NCI-H146 (cell line): ENCODE data around the gene DIRAS2.
"Not testable (repeated sequence)": the region's sequence is repeated elsewhere in the genome, so short reads cannot be mapped to it uniquely, and the experiment has no call there.

Source experiments
- DNase-seq: peaks from one replicate; lab custom pipeline; 2025; lab: John Stamatoyannopoulos, UW

Gene DIRAS2

GRCh38 chr9:90642570-90643539 is at the start of gene DIRAS2:
DIRAS2 (minus strand) TSS chr9:90642824; CDS start chr9:90613827, 28,997 bp downstream.
- DNase-seq: peak; percentile 92

GRCh38 chr9:90684736-90685135 is 42.1 kb upstream of the DIRAS2 start:
- DNase-seq: no peak

GRCh38 chr9:90684106-90684505 is 41.5 kb upstream of the DIRAS2 start:
- DNase-seq: no peak

- no peak for DNase-seq
These were observed 37.9 kb upstream of the DIRAS2 start for GRCh38 chr9:90680534-90680933.

GRCh38 chr9:90665072-90665471 is 22.4 kb upstream of the DIRAS2 start:
- DNase-seq: no peak

GRCh38 chr9:90659650-90660364 is 17.2 kb upstream of the DIRAS2 start:
- DNase-seq: no peak

- DNase-seq: no peak
These were observed 16.2 kb upstream of the DIRAS2 start for GRCh38 chr9:90658783-90659182.

GRCh38 chr9:90658181-90658580 is 15.6 kb upstream of the DIRAS2 start:
- no peak for DNase-seq

- not testable (repeated sequence) for DNase-seq
These were observed 14.3 kb upstream of the DIRAS2 start for GRCh38 chr9:90656876-90657275.

- DNase-seq: no peak
These were observed 8.6 kb upstream of the DIRAS2 start for GRCh38 chr9:90651246-90651645.

- no peak for DNase-seq
These were observed 5.2 kb upstream of the DIRAS2 start for GRCh38 chr9:90647843-90648242.

GRCh38 chr9:90645721-90646120 is 3.1 kb upstream of the DIRAS2 start:
- DNase-seq: peak; percentile 94

- DNase-seq: peak; percentile 4
These were observed 638 bp downstream of the DIRAS2 start for GRCh38 chr9:90641884-90642487.

GRCh38 chr9:90641086-90641485 is 1.5 kb downstream of the DIRAS2 start:
- no peak for DNase-seq

- DNase-seq: no peak
These were observed 2.3 kb downstream of the DIRAS2 start for GRCh38 chr9:90640361-90640760.

- no peak for DNase-seq
These were observed 5.0 kb downstream of the DIRAS2 start for GRCh38 chr9:90637626-90638025.

- no peak for DNase-seq
These were observed 9.9 kb downstream of the DIRAS2 start for GRCh38 chr9:90632647-90633207.

- DNase-seq: no peak
These were observed 10.7 kb downstream of the DIRAS2 start for GRCh38 chr9:90631964-90632363.

GRCh38 chr9:90629991-90630390 is 12.6 kb downstream of the DIRAS2 start:
- DNase-seq: no peak

GRCh38 chr9:90629354-90629753 is 13.3 kb downstream of the DIRAS2 start:
- DNase-seq: no peak

- DNase-seq: no peak
These were observed 25.8 kb downstream of the DIRAS2 start for GRCh38 chr9:90616806-90617205.

GRCh38 chr9:90613502-90613901 is 29.1 kb downstream of the DIRAS2 start:
- no peak for DNase-seq
